GM21390 (cell line): ENCODE measurements around the gene BTBD17.

Experiments
- ATAC-seq: cut with Tn5 transposase; IDR thresholded peaks from one replicate; pipeline ENCODE4 v1.9.1; 2021; ENCODE audit not compliant: unreplicated experiment

BTBD17 gene

DNA sequence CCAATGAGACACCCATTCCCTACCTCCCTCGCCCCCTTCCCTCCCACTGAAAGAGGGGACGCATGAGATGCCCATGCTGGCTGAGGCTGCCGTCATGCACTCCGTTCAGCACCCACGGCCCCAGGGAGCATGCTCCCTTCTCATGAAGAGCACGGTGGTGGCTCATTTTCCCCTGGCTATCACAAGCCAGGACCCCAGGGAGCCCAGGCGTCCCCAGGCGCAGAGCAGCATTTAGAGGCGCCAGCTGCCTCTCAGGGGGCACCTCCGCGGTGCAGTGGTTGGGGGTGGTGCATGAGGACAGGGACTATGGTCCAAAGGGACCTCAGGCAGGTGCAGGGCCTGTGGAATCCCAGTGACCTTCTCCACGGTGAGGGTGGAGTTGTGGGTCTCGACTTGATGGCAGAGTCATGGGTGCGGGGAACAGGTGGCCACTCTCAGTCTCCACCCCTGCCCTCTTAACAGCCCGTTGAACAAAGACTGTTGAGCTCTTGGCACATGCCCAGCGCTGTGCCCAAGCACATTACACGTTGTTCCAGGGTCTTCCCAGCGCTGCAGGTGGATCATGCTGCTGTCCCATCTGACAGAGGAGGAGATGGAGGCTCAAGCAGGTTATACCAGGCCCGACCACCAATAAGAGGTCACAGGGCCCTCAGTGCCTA, 22.0 kb downstream of the BTBD17 start:
- ATAC-seq: no peak

DNA sequence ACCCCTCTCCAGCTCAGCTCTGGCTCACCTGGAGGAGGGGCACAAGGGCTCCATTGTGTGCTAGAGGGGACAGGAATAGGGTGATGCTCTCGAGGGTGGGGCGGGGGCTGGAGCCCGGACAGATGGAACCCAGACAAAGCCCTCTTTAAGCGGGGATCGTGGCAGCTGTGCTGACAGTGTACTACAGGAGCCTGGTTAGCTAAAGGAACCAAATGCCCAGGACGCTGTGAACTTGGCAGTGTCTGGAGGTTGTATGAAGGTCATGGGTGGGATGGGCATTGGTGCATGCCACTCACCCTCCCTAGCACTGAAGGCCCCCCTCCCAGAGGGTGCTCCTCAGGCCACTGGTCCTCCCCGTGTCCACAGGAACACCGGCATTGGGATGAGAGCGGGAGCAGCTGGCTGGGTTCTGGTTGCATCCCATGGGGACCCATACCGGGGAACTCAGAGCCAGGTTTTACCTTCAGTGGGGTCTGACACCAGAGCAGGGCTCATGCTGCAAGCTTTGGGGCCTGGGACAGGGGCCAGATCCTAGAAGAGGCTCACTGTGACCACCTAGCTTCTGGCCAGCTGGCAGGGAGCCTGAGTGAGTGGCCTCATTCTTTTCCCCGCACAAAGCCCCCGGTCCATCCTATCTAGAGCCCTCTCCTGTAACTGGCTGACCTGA, 23.7 kb downstream of the BTBD17 start:
- no peak for ATAC-seq

- no peak for ATAC-seq
These were observed 25.4 kb downstream of the BTBD17 start for GRCh38 chr17:74336307-74336706.

DNA sequence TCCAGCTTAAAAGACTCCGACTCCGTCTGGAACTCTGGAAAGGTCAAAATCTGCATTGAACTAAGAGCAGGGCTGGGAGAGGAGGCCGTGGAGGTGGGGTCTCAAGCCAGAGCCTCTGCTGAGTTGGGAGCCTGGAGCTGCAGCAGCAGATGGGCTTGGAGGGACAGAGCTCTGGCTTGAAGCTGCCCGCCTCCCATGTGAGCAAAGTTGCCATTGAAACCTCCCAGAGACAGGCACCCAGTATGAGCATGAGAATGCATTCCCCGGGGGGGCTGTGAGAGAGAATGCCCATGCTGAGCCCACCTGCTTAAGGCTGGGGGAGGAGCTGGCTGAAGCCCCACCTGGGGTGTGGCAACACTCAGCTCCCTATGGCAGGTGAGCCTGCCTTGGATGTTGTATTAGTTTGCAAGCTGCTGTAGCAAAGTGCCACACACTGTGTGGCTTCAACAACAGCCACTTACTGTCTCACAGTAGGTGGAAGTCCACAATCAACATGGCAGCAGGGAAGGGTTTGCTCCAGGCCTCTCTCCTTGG, 26.1 kb downstream of the BTBD17 start:
- no peak for ATAC-seq

DNA sequence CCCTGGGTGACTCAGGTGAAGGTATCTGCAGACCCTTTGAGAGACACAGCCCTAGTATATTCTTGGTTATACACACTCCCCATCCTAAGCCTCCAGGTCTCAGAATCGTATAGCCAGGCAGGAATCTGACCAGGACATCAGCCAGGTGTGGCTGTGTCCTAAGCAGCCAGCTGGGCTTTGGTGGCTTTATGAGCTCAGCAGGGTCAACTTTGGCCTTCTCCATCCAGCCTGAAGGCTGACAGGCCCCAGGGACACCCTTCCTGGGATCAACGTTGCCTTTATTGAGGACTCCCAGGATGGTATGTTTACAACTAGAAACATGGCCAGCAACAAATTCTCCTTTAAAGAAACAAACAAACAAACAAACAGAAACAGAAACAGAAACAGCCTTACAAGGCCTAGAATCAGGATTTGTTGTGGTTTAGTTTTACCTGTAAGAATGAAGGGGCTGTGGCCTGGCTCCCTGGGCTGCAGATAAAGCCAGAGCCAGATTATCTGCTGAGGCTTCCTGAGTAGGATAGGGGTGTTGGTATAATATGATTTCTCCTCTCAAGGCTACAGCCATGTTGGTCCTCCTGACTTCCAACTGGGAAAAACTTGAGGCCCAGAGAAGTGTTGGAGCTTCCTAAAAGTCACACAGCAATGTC, 27.2 kb downstream of the BTBD17 start:
- ATAC-seq: no peak

GRCh38 chr17:74332763-74333283, 28.8 kb downstream of the BTBD17 start:
- ATAC-seq: no peak

DNA sequence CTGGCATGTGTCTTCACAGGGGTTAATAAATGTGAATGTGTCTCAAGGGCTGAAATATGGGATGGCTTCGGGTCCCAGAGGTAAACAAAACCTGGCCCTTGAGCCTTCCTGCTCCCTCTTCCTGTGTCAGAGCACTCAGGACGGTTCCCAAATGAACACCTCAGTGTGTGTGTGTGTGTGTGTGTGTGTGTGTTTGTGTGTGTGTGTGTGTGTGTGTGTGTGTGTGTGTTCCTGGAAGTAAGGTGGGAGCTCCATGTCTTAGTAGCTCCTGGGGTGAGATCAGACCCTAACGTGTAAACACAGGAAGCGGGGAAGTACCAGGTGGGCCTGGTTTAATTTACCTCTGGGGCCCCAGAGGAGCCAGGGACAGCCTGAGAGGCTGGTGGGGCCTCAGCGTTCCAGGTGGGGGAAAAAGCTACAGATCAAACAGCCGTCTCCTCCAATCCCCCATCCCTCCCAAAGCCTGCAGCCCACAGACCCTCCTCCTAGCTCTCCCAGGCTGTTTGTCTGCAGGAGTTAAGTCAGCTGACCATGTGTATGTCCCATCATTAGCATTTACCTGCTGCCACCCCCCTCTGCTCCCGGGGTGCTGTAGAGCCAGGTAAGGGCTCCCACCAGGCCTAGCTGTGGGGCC, 29.5 kb downstream of the BTBD17 start:
- ATAC-seq: no peak

GRCh38 chr17:74330446-74330845, 31.2 kb downstream of the BTBD17 start:
- no peak for ATAC-seq

DNA sequence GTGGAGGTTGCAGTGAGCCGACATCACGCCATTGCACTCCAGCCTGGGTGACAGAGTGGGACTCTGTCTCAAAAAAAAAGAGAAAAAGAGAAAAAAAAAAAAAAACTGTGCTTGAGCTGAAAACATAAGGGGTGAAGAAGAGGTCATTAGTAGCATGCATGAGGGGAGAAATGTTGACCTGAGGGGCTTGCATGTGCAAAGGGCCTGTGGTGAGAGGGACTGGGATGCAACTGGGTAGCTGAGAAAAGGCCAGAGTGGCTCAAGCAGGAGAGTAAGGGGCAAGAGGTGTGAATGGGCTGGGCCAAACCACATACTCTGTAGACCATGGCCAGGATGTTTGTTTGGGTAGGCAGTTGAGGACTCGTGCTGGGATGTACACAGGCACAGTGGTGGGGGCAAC, 32.3 kb downstream of the BTBD17 start:
- ATAC-seq: no peak

DNA sequence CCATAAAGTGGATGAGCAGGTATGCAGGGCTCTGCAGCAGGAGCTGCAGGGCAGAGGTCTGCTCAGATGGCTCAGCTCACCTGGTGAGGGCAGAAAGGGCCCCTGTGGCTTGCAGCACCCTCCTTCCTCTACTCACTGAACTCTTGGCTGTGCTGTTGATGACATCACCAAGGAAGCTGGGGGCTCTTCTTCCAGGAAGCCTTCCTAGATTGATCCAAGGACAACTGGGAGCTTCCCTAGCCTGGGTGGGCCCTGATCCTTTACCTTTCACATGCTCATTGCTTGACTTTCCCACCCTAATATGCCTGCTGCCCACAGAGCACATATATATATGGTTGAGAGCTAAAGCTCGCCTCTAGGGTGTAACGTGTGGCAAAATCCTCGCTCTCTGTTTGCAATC, 33.2 kb downstream of the BTBD17 start:
- ATAC-seq: no peak

DNA sequence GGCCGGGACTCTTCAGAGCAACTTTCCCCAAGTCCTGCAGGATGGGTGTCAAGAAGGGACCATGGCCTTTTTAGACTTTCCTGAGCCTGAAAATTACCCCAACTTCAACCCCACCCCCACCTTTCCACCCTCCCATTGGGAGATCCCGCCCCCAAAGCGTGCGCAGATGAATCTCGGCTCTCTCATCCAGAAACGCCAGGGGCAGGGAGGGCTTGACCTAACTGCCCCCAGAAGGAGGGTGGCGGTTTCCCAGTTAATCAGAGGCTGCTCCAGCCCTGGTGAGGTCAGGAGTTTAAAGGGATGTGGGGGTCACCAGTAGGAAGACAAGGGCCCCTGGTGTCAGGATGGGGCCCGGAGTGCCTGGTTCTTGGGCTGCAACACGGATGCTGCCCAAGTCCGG, 35.2 kb downstream of the BTBD17 start:
- ATAC-seq: no peak

- ATAC-seq: no peak
These were observed 35.8 kb downstream of the BTBD17 start, which contains the start of gene KIF19 for GRCh38 chr17:74325743-74326379. Gene KIF19, plus strand, starts transcription at chr17:74326226. Its CDS starts 124 bp downstream, at chr17:74326350.

- ATAC-seq: no peak
These were observed 36.3 kb downstream of the BTBD17 start for GRCh38 chr17:74325376-74325742.

- ATAC-seq: no peak
These were observed 37.1 kb downstream of the BTBD17 start for GRCh38 chr17:74324521-74324920.

- no peak for ATAC-seq
These were observed 43.3 kb downstream of the BTBD17 start for GRCh38 chr17:74318391-74318790.

DNA sequence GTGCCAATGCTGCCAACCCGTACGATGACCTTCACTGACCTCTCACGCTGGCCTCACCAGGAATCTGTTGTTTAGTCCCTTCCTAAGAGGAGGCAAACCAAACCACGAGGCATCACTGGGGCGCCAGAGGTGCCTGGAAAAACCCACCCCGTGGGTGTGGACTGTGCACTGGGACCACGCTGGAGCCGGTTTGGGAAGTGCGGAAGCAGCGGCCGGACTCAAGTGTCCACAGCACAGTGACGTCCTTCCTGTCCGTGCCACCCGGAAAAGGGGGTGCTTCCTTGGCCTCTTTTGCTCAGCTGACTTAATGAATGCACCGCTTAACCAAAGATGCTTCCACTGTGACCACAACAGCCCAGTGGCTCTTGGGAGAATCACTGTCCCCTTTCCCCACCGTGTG, 44.6 kb downstream of the BTBD17 start:
- ATAC-seq: no peak

- ATAC-seq: no peak
These were observed 45.4 kb downstream of the BTBD17 start for GRCh38 chr17:74316220-74316619.

GRCh38 chr17:74314877-74315276, 46.8 kb downstream of the BTBD17 start:
- ATAC-seq: no peak

GRCh38 chr17:74309902-74310301, 51.8 kb downstream of the BTBD17 start:
- no peak for ATAC-seq

DNA sequence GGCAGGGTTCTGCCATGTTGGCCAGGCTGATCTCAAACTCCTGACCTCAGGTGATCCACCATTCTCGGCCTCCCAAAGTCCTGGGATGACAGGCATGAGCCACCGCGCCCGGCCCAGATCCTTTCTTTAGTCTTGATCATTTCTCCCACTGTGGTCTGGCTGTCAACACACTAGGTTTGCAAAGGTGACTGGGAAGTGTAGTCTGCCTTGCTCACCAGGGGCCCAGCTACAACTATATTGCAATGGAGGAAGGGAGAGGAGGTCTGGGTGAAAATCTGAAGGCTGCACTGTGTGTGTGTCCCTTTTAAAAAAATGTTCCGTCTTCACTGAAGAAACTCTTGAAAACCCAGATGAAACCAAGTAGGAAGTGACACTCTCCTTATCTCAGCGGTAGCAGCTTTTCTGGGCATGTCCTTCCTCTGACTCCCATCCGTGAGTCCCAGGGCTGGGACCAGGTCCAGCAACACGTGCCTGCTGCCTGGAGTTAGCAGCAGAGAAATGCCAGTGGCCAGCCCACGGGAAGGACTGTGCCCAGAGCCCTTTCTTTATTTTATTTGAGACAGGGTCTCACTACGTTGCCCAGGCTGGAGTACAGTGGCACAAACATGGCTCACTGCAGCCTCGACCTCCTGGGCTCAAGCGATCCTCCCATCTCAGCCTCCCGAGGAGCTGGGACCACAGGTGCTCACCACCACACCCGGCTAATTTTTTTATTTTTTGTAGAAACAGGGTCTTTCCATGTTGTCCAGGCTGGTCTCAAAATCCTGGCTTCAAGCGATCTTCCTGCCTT, 53.5 kb downstream of the BTBD17 start:
- ATAC-seq: no peak
